NOMO-1 (cell line): Measurements from ENCODE around the gene RAI1.
A peak's percentile ranks its signal among the peaks of the same experiment; 100 is the strongest.

ENCODE experiments used
- DNase-seq, 2 experiments: peaks; one replicate each; lab custom pipeline; 2025; ENCODE audit not compliant: unreplicated experiment in 2 of 2; lab: John Stamatoyannopoulos, UW

Gene RAI1

GRCh38 chr17:17824783-17825614 lies 143.7 kb downstream of the RAI1 start:
- DNase-seq, result no peak

DNA sequence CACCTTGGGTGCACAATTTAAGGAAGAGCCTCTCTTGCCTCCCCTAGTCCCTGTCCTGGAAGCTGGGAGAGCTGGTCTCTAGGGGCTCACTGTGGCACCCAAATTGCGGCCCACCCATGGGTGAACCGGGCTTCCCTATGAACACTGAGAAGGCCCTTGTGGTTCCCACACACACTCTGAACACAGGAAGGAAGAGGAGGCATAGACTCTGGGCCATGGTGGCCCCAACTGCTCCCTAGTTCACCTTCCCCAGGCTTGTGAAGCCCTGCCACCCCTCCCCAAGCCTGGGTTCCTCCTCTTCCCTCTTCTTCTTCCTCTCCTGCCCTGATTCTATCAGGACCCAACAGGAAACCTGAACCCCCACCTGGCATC lies 145.1 kb downstream of the RAI1 start:
- DNase-seq, result no peak

GRCh38 chr17:17826942-17827785 lies 145.9 kb downstream of the RAI1 start:
- DNase-seq, result no peak

- DNase-seq, result no peak
Measured at GRCh38 chr17:17827826-17828621, 146.8 kb downstream of the RAI1 start.

GRCh38 chr17:17830269-17830567 lies 149.0 kb downstream of the RAI1 start:
- no peak for DNase-seq

DNA sequence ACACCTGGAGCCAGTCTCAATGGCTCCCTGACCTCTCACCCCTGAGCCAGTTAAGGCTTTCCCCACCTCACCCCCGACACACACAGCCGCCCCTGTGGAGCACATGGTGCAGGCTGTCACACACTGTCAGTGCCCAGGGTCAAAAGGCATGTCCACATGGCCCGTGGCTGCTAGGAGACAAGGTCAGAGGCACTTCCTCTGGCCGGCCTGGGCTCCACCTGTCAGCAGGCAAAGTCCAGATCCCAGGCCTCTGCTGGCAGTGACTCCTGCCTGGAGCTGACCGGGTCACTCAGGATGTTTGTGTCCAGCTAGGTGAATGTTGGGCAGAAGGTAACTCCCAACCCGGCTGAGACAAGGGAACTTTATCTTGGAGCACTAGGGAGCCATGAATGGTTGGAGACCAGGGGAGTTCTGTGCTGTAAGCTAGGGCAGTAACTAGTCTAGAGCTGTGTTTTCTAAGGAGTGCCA lies 149.5 kb downstream of the RAI1 start:
- no peak for DNase-seq

GRCh38 chr17:17831208-17832031 lies 150.2 kb downstream of the RAI1 start:
- no peak for DNase-seq

DNA sequence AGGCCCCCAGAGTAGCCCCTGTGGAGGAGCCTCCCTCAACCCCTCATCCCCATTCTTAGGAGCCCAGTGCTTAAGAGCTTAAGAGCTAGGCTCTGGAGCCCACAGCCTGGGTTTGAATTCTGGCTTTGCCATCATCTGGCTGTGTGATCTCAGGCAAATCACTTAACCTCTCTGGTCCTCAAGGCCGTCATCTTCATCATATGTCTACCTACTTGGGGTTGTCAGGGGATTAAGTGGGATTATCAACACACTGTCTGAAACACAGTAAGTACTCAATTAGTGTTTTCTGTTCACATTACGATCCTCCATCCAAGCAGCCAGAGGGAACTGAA lies 150.7 kb downstream of the RAI1 start:
- DNase-seq, result no peak

DNA sequence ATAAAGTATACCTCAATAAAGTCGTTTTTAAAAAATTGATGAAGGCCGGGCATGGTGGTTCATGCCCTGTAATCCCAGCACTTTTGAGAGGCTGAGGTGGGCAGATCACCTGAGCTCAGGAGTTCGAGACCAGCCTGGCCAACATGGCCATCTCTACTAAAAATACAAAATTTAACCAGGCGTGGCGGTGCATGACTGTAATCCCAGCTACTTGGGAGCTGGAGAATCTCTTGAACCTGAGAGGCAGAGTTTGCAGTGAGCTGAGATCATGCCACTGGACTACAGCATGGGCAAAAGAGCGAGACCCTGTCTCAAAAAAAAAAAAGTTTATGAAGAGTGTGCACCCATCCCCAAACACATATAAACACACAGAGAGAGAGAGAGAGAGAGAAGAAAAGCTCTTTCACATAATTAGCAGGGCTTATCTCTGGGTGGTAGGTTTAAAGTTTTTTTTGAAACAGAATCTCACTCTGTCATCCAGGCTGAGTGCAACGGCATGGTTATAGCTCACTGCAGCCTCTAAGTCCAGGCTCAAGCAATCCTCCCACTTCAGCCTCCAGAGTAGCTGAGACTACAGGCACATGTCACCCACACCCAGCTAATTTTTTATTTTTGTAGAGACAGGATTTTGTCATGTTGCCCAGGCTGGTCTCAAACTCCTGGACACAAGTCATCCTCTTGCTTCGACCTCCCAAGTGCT lies 152.6 kb downstream of the RAI1 start:
- no peak for DNase-seq

DNA sequence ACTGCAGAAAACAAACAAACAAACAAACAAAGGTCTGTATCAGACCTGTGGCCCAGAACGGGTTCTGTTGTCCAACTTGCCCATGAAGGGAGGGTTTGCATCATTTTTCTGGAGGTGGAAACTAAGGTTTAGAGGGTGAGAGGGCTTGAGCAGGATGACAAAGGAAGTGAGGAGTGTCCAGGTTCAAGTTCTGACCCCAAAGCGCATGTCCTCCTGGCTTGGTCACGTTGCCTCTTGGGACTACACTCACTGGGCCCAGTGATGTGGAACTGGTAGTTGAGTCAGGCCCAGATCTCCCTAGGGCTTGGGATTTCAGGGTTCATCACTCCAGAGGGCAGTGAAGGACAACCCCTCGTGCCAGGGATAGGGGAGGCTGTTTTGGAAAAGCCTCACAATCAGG lies 153.7 kb downstream of the RAI1 start:
- no peak for DNase-seq

- DNase-seq, result no peak
Measured at GRCh38 chr17:17835415-17836249, 154.4 kb downstream of the RAI1 start.

DNA sequence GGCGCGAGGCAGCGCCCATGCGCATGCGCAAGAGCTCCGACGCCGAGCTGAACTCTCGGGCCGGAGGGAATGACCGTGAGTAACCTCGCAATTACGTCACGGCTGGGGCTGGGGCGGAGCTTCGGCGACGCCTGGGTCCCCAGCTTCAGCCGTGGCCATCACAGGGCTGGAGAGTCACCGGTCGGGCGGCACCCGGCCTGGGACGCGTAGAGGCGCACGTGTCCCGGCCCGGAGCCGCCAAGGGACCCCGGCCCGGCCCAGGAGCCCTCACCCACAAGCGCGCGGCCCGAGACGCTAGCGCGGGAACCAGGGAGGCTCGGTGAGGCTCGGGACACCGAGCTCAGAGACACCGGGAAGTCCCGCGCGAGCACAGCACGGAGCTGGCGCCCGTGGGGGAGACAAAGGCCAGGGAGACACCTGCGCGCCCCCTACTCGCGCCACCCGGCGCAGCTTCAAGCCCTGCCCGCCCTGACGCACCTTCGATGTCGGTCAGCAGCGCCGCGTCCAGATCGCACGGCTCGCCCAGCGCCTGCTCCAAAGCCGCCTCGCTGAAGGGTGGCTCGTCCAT lies 155.1 kb downstream of the RAI1 start:
- peak; percentile 91 to 95 for DNase-seq

GRCh38 chr17:17836818-17837379 lies 155.6 kb downstream of the RAI1 start, which contains the start of gene SREBF1:
Gene SREBF1, minus strand, starts transcription at chr17:17836986. Its CDS starts 169 bp downstream, at chr17:17836817.
- peak; percentile 28 to 46 for DNase-seq

DNA sequence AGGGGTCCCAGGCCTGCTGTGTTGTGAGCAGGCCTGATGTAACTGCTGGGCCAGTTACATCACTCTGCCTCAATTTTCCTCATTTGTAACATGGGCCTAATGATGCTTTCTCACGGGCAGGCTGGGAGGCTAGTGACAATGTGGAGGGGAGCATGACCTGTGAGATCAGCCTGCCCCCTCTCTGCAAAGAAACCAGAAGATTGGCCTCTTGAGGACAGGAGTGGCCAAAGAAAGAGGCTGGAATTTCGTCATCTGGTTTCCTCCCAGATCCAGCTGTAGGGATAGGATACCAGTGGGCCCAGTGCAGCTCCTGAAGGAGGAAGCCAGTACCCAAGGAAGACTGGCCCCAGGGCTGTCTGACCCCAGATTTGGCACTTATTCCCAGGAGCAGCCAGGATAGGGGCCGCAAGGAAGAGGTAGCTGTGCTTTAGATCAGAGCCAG lies 156.1 kb downstream of the RAI1 start:
- DNase-seq, result no peak

DNA sequence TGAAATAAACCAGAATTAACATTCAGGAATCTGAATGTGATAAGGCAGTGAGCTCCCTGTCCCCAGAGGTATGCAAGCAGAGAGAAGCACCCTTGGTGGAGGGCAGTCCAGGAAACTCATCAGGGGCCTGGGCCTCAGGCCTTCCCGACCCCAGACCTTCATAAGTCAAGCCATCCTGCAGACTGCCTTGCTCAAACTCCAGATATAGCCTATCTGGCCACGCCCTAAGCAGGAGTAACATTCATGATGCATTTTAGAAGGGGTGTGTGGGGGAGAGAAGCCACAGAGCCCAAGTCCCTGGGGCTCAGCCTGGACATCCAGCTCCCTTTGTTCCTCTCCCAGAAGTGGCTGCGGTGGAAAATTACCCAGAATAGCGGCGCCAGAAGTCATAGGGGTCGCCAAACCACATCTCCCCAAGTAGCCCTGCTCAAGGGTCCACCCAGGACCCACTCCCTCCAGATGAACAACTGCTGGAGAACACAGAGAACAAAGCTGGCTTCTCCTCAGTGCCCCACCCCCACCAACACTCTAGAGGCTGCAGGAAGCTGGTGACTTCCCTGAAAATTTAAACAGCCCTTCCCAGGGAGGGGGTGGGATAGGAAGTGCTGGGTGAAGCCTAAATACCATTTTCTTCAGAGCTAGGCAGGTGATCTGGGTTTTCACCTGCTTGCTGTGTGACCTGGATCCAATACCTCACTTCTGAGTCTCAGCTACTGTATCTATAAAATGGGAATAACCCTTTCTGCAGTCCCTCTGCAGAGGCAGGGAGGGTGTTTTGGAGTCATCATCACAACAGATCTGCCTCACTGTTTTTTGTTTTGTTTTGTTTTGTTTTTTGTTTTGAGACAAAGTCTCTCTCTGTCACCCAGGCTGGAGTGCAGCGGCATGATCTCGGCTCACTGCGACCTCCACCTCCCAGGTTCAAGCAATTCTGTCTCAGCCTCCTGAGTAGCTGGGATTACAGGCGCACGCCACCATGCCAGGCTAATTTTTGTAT lies 157.0 kb downstream of the RAI1 start:
- DNase-seq, result peak; percentile 31 to 59

GRCh38 chr17:17839791-17840707 lies 158.8 kb downstream of the RAI1 start:
- DNase-seq, result peak; percentile 74 to 85
